Peyer's patch (tissue), 4 donors: Measurements from ENCODE around the gene MRAS. TPM values are rescaled to one million over a fixed set of nuclear protein-coding genes. Genes with fewer than 3 reads are reported as not detected.

ENCODE experiments used
- DNase-seq, 3 donors: peaks; one replicate each; pipeline ENCODE4 v3.0.0-alpha.2; 2017 to 2019
- H3K27ac ChIP-seq, 4 donors: fragments of 200-600 bp; sonication (generic); one replicate each; pipeline ENCODE4 v1.5.1; 2016 to 2019
- H3K27me3 ChIP-seq, 2 donors: fragments of 200-600 bp; sonication (generic); one replicate each; pipeline ENCODE4 v1.5.1; 2019
- H3K36me3 ChIP-seq, 3 donors: fragments of 200-600 bp; sonication (generic); one replicate each; pipeline ENCODE4 v1.5.1; 2016 to 2019
- H3K4me1 ChIP-seq, 4 donors: fragments of 200-600 bp; sonication (generic); one replicate each; pipeline ENCODE4 v1.5.1; 2016 to 2019
- H3K4me3 ChIP-seq, 4 donors: fragments of 200-600 bp; sonication (generic); 1 replicate in 3 of 4; 2 replicates in 1 of 4; pipeline ENCODE4 v1.5.1; 2016 to 2019; ENCODE audit warnings: mild to moderate bottlenecking in 1 of 4
- H3K9me3 ChIP-seq, 4 donors: fragments of 200-600 bp; sonication (generic); one replicate each; pipeline ENCODE4 v1.5.1; 2016 to 2019; ENCODE audit warnings: mild to moderate bottlenecking in 1 of 4
- POLR2A ChIP-seq, 2 donors: fragments of 450-650 bp; IDR thresholded peaks; one replicate each; pipeline ENCODE4 v1.5.1; 2017; ENCODE audit warnings: antibody characterized with exemption in 2 of 2, mild to moderate bottlenecking in 2 of 2, moderate library complexity in 2 of 2
- total RNA-seq, 4 donors: library from RNA; depleted of rRNA; stranded (reverse); fragments of >200 nt; gene quantifications; one replicate each; pipeline ENCODE4 v1.1.0, GENCODE V29; 2016
- TF ChIP-seq, protein P1 (sequence below), 6 experiments: fragments of 450-650 bp in 4 of 6; fragments of 200-600 bp in 2 of 6; sonication (generic) in 1 of 6; IDR thresholded peaks; one replicate each; pipeline ENCODE4 v1.5.1; 2017 to 2019; ENCODE audit warnings: antibody characterized with exemption in 6 of 6, mild to moderate bottlenecking in 3 of 6, moderate library complexity in 1 of 6

MRAS gene
- total RNA-seq, 4 donors from 2014 or later, result 1.2 to 7.4 (median 3.0) TPM

DNA sequence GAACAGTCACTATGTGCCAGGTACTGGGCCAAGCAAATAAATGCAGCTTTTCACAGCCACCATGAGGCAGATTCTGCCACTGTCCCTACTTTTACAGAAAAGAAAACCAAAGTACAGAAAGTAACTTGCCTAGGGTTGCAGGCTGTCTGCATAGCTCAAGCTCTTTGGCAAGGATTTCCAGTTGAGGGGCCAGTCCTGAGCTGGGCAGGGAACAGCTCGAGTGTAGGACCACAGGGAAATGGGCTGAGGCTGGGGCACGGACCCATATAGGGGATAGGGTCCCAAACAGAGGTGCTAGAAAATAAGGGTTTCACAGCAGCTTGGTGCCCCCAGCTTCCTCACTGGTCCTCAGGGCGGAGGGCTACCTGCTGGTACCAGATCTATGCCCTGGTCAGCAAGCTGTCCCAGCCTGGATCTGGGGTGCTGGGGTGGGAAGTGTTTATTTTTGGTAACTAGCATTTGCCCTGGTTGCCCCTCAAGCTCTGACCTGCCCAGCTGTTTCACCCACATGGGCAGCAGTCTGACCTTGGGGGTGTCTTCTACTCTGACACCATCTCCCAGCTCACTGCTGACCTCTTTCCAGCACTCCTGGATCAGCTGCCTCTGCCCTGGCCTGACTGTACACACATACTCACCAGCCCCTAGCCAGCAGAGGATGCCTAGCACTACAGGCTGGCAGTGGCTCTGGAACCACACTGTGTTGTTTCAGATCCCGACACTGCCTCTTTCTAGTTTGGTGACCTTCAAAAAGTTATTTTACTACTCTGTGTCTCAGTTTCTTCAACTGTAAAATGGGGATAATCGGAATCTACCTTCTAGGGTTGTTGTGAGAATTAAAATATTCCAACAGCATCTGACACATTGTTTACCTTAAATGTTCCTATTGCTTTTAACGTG, 16.2 kb downstream of the MRAS start:
- Histone ChIP-seq H3K27ac (no peak overlapping the region), H3K4me1 (no peaks in the 10 kb centered on the region), H3K9me3 (no peaks in the 10 kb centered on the region), H3K27me3 (no peaks in the 10 kb centered on the region), H3K36me3 (no peaks in the 10 kb centered on the region), H3K4me3 (no peak overlapping the region)
- TF ChIP-seq, protein P1, sequence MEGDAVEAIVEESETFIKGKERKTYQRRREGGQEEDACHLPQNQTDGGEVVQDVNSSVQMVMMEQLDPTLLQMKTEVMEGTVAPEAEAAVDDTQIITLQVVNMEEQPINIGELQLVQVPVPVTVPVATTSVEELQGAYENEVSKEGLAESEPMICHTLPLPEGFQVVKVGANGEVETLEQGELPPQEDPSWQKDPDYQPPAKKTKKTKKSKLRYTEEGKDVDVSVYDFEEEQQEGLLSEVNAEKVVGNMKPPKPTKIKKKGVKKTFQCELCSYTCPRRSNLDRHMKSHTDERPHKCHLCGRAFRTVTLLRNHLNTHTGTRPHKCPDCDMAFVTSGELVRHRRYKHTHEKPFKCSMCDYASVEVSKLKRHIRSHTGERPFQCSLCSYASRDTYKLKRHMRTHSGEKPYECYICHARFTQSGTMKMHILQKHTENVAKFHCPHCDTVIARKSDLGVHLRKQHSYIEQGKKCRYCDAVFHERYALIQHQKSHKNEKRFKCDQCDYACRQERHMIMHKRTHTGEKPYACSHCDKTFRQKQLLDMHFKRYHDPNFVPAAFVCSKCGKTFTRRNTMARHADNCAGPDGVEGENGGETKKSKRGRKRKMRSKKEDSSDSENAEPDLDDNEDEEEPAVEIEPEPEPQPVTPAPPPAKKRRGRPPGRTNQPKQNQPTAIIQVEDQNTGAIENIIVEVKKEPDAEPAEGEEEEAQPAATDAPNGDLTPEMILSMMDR (IDR thresholded peaks at IDR 0.05), result no peak
- TF ChIP-seq POLR2A (IDR thresholded peaks at IDR 0.05), result no peak
- DNase-seq, result peak in 1 of 3 donors; percentile 43

DNA sequence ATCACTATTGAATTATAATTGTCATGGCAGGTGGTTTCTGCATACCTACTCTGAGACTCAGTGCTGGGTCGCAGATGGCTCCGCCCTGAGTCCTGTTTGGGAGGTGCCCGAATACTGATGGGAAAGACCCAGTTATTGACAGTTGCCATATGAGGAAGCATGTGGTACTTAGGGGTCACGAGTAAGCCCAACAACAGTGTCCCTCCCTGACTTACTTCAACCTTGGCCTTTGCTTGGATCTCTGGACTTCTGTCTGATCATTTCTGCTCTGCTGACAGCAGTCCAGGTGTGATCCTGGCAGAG, 16.8 kb downstream of the MRAS start:
- peak in 1 of 3 donors; percentile 7 for DNase-seq
- no peak overlapping the region for H3K27ac ChIP-seq
- no peak for TF ChIP-seq POLR2A (IDR thresholded peaks at IDR 0.05)
- TF ChIP-seq, protein P1 (IDR thresholded peaks at IDR 0.05), result no peak
- no peak overlapping the region for H3K4me3 ChIP-seq
- H3K9me3 ChIP-seq, result no peaks in the 10 kb centered on the region
- no peaks in the 10 kb centered on the region for H3K4me1 ChIP-seq
- no peaks in the 10 kb centered on the region for H3K27me3 ChIP-seq
- H3K36me3 ChIP-seq, result no peaks in the 10 kb centered on the region

DNA sequence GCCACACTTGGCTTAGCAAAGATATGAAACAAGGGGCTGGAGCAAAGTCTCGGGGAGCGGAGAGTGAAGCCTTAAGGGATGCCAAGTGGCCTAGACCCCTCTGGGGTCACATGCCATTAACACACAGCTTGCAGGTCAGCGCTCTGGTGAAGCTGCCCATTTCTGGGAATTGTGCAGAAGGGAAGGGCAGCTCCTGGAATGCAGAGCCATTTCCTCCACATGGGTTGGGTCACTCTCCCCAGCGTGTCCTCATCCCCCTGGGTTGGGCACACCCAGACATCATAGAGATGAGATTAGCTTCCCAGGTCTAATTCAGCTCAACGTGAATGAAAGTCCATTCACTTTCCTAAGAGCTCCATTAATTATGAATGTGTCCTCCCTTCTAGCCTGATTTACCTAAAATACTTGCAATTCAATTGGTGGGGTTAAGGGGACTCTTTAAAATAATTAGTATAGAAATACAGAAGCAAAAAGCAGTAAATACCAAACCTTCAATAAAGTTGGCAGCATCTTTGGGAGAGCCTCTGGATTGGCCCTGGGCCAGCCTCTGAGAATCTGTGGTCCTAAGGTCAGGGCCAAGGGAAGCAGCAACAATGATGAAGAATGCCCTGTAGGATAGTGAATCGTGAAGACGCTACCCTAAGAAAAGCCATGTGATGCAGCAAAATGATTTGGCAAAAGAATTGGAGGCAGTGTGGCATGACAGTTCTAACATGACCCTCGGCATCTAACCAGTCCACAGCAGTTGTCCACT, 17.8 kb downstream of the MRAS start:
- no peak overlapping the region for H3K27ac ChIP-seq
- H3K4me3 ChIP-seq, result no peak overlapping the region
- H3K4me1 ChIP-seq, result no peaks in the 10 kb centered on the region
- TF ChIP-seq, protein P1 (IDR thresholded peaks at IDR 0.05), result no peak
- TF ChIP-seq POLR2A (IDR thresholded peaks at IDR 0.05), result no peak
- DNase-seq, result peak in 1 of 3 donors; percentile 3
- H3K27me3 ChIP-seq, result no peaks in the 10 kb centered on the region
- no peaks in the 10 kb centered on the region for H3K36me3 ChIP-seq
- no peaks in the 10 kb centered on the region for H3K9me3 ChIP-seq

DNA sequence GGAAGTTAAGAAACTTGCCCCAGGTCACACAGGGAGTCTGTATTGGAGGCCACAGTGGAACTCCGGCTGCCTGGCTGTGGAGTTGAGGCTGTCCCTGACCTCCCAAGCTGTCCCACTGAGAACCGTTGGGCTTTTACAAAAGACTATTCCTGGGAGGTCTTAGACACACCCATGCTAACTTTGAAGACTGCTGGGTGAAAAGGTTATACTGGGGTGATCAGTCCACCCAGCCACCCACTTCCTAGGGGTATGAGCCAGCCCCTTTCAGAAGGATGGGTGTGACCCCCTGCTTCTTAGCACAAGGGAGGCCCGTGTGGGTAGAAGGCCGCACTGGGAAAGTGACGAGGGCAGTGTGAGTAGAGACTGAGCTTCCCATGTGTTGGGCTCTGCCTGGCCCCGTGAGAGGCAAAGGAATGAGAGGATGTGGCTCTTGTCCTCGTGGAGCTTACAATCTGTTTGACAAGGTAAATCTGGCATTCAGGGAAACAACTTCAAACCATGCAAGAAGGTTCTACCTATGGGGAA, 19.0 kb downstream of the MRAS start:
- DNase-seq, result no peak

DNA sequence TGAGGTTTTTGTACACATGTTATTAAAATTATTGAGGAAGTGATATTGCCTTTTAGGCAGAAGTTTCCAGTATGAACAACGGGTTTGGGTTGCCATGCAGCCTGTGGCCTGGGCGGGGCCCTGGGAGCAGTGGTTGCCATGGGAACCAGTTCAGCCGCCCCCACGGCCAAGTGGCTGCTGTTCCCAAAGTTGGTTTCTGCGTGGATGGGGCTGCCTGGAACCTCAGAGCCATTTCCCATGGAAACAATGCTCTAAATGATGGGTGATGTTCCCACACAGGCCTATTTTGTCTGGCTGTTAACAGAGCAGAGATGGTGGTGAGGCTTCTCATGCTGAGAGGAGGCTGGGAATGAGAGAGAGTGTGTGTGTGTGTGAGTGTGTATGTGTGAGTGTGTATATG, 19.5 kb downstream of the MRAS start:
- Histone ChIP-seq H3K27ac (no peak overlapping the region), H3K9me3 (no peaks in the 10 kb centered on the region), H3K4me3 (no peak overlapping the region), H3K4me1 (no peaks in the 10 kb centered on the region), H3K36me3 (no peaks in the 10 kb centered on the region), H3K27me3 (no peaks in the 10 kb centered on the region)
- TF ChIP-seq, protein P1 (IDR thresholded peaks at IDR 0.05), result no peak
- no peak for TF ChIP-seq POLR2A (IDR thresholded peaks at IDR 0.05)
- DNase-seq, result peak in 1 of 3 donors; percentile 54

More for the DNA sequence above, 19.0 kb downstream of the MRAS start:
- Histone ChIP-seq H3K4me1 (no peaks in the 10 kb centered on the region), H3K27ac (no peak overlapping the region), H3K27me3 (no peaks in the 10 kb centered on the region), H3K9me3 (no peaks in the 10 kb centered on the region), H3K4me3 (no peak overlapping the region), H3K36me3 (no peaks in the 10 kb centered on the region)
- TF ChIP-seq, protein P1 (IDR thresholded peaks at IDR 0.05), result no peak
- TF ChIP-seq POLR2A (IDR thresholded peaks at IDR 0.05), result no peak
